GM12878 (cell line): ENCODE results near the gene OAF. TPM values are rescaled to one million over a fixed set of nuclear protein-coding genes. Genes with fewer than 3 reads are reported as not detected.

ENCODE experiments used
- ATAC-seq: fragments of 200-7000 bp; cut with Tn5 transposase; 3 replicates; pipeline ENCODE4 v1.9.1; 2020; ENCODE audit warnings: mild to moderate bottlenecking, moderate library complexity
- BruUV-seq: library from RNA; stranded (reverse); fragments of 400-500 nt; replicated peaks from 2 replicates; lab custom pipeline; 2021; lab: Mats Ljungman, UMichigan
- CTCF ChIA-PET: fragments of 300-600 bp; sonication (Branson Sonifier 250); formaldehyde crosslinking; extraction: SDS; loops from one replicate; lab custom pipeline; 2021; ENCODE audit warnings: inconsistent platforms; lab: Yijun Ruan, JAX
- POLR2A ChIA-PET: fragments of 350-600 bp; formaldehyde crosslinking; extraction: SDS; loops from one replicate; lab custom pipeline; 2021; ENCODE audit warnings: inconsistent platforms; lab: Charles Lee
- RAD21 ChIA-PET: fragments of 300-600 bp; sonication (Branson Sonifier 250); formaldehyde crosslinking; loops from one replicate; lab custom pipeline; 2023; ENCODE audit warnings: antibody characterized with exemption; ENCODE audit not compliant: unreplicated experiment; lab: Charles Lee
- SMC1A ChIA-PET: fragments of 300-600 bp; sonication (Branson Sonifier 250); formaldehyde crosslinking; loops from one replicate; lab custom pipeline; 2023; ENCODE audit not compliant: unreplicated experiment, uncharacterized antibody; lab: Charles Lee
- DNase-seq: peaks from one replicate; pipeline ENCODE4 v3.0.0-alpha.2; 2011; ENCODE audit warnings: low read depth, low spot score
- FAIRE-seq: peaks from 3 replicates; lab custom pipeline; 2011; peaks lifted over from hg19 to GRCh38; lab: Jason Lieb, UNC
- H2AFZ ChIP-seq: 2 replicates; pipeline ENCODE4 v1.6.0; 2011; ENCODE audit warnings: low read depth, low read length, control low read depth; ENCODE audit not compliant: control insufficient read depth
- H3K27ac ChIP-seq: 2 replicates; pipeline ENCODE4 v1.5.1; 2011; ENCODE audit warnings: control low read depth; ENCODE audit not compliant: control insufficient read depth, insufficient read depth
- H3K27me3 ChIP-seq, 2 experiments: replicated peaks in 1 of 2; 2 replicates each; pipeline versions ENCODE4 v1.6.0 to v1.6.1; 2011; ENCODE audit warnings: low read length in 1 of 2; ENCODE audit not compliant: control insufficient read depth in 2 of 2, insufficient read depth in 2 of 2
- H3K36me3 ChIP-seq, 2 experiments: 2 replicates each; pipeline ENCODE4 v1.5.1; 2011; ENCODE audit warnings: low read length in 1 of 2; ENCODE audit not compliant: control insufficient read depth in 2 of 2, insufficient read depth in 2 of 2
- H3K4me1 ChIP-seq: 2 replicates; pipeline ENCODE4 v1.6.1; 2011; ENCODE audit warnings: mild to moderate bottlenecking, low read length, moderate library complexity, mixed read lengths; ENCODE audit not compliant: control insufficient read depth, insufficient read depth
- H3K4me2 ChIP-seq: 2 replicates; pipeline ENCODE4 v1.6.0; 2011; ENCODE audit warnings: control low read depth; ENCODE audit not compliant: control insufficient read depth, insufficient read depth
- H3K4me3 ChIP-seq: fragments of 200-600 bp; sonication (generic); 2 replicates; pipeline ENCODE4 v1.5.1; 2016
- H3K79me2 ChIP-seq: 2 replicates; pipeline ENCODE4 v1.6.0; 2011; ENCODE audit warnings: low read length; ENCODE audit not compliant: control insufficient read depth, insufficient read depth
- H3K9ac ChIP-seq: 2 replicates; pipeline ENCODE4 v1.8.0; 2011; ENCODE audit warnings: low read length, control low read depth, mixed read lengths; ENCODE audit not compliant: control insufficient read depth, insufficient read depth
- H3K9me3 ChIP-seq: replicated peaks from 3 replicates; pipeline ENCODE4 v1.5.1; 2011; ENCODE audit warnings: mild to moderate bottlenecking, low read length; ENCODE audit not compliant: control insufficient read depth, insufficient read depth
- H4K20me1 ChIP-seq: 2 replicates; pipeline ENCODE4 v1.6.0; 2011; ENCODE audit not compliant: control insufficient read depth, insufficient read depth
- EGR1 ChIP-seq, 2 experiments: IDR thresholded peaks; 1 replicate in 1 of 2; 2 replicates in 1 of 2; pipeline ENCODE4 v1.6.1; 2011 to 2012; ENCODE audit warnings: low read depth in 2 of 2, low read length in 2 of 2, borderline replicate concordance in 1 of 2, mild to moderate bottlenecking in 1 of 2, moderate library complexity in 1 of 2
- IKZF1 ChIP-seq: fragments of 450-650 bp; conservative IDR thresholded peaks from 2 replicates; pipeline ENCODE4 v1.6.1; 2017; ENCODE audit warnings: antibody characterized with exemption, mild to moderate bottlenecking
- MTA2 ChIP-seq: fragments of 450-650 bp; IDR thresholded peaks from 2 replicates; pipeline ENCODE4 v1.6.1; 2016; ENCODE audit warnings: low read depth, mild to moderate bottlenecking, moderate library complexity
- NFYA ChIP-seq: IDR thresholded peaks from 2 replicates; pipeline ENCODE4 v1.6.1; 2011; ENCODE audit warnings: low read depth, mild to moderate bottlenecking, low read length, improper control_type of control experiment, borderline replicate concordance
- RELA ChIP-seq: fragments of 450-650 bp; IDR thresholded peaks from 2 replicates; pipeline ENCODE4 v1.8.0; 2014; ENCODE audit warnings: borderline replicate concordance; ENCODE audit not compliant: partially characterized antibody
- ZBED1 ChIP-seq: IDR thresholded peaks from 2 replicates; pipeline ENCODE4 v1.6.1; 2016; ENCODE audit warnings: borderline replicate concordance
- ZBTB40 ChIP-seq: fragments of 450-650 bp; IDR thresholded peaks from 2 replicates; pipeline ENCODE4 v1.6.1; 2016; ENCODE audit warnings: mild to moderate bottlenecking, moderate library complexity, borderline replicate concordance
- ZNF622 ChIP-seq: fragments of 450-650 bp; IDR thresholded peaks from 2 replicates; pipeline ENCODE4 v1.6.1; 2017; ENCODE audit warnings: mild to moderate bottlenecking, inconsistent platforms
- WGBS: methylation state at CpG from one replicate; pipeline ENCODE4 v1.1.6; 2016; ENCODE audit warnings: low lambda C conversion rate; ENCODE audit not compliant: insufficient replicate concordance, insufficient coverage; ENCODE audit errors: missing lambda C conversion rate; 5-methylcytosine and 5-hydroxymethylcytosine counted together
- in situ Hi-C: fragments of 300-500 bp; cut with MboI; formaldehyde crosslinking; loops from 9 replicates; pipeline ENCODE4 v1.14.3; 2018; ENCODE audit warnings: mixed read lengths
- intact Hi-C: fragments of 100-400 bp; cut with micrococcal nuclease; formaldehyde crosslinking; loops from one replicate; pipeline ENCODE4 v1.14.2; 2022; ENCODE audit not compliant: unreplicated experiment
- polyA plus RNA-seq, 11 experiments: library from polyadenylated mRNA; depleted of rRNA in 4 of 11; unstranded in 6 of 11; stranded (reverse) in 5 of 11; fragments of >200 nt; fragmentation: Nextera tagmentation in 4 of 11; fragmentation: Illumina TruSeq in 1 of 11; extraction: Ambion mirVana in 4 of 11; extraction: Trizol in 1 of 11; gene quantifications; 1 replicate in 1 of 11; 2 replicates in 10 of 11; pipeline versions ENCODE4 v1.2.1 to v1.2.3, GENCODE V29; 2011 to 2016; ENCODE audit warnings: inconsistent platforms in 2 of 11, missing spikeins in 2 of 11, low read depth in 1 of 11
- total RNA-seq, 4 experiments: library from RNA; depleted of rRNA in 3 of 4; stranded (reverse); fragments of >200 nt in 3 of 4; fragmentation: Illumina TruSeq in 1 of 4; extraction: Trizol in 1 of 4; gene quantifications; 2 replicates each; pipeline versions ENCODE4 v1.2.1 to v1.2.3, GENCODE V29; 2013 to 2021
- TF ChIP-seq, protein P1 (sequence below): fragments of 450-650 bp; IDR thresholded peaks from 2 replicates; pipeline ENCODE4 v1.6.1; 2017; ENCODE audit warnings: antibody characterized with exemption, mild to moderate bottlenecking, moderate library complexity

OAF gene
- total and polyA plus RNA-seq, 10 of the 15 experiments (the other 5 are each of a cell fraction or from before 2014, with no cell fraction given): 0.10 to 4.7 (median 1.1) TPM

DNA sequence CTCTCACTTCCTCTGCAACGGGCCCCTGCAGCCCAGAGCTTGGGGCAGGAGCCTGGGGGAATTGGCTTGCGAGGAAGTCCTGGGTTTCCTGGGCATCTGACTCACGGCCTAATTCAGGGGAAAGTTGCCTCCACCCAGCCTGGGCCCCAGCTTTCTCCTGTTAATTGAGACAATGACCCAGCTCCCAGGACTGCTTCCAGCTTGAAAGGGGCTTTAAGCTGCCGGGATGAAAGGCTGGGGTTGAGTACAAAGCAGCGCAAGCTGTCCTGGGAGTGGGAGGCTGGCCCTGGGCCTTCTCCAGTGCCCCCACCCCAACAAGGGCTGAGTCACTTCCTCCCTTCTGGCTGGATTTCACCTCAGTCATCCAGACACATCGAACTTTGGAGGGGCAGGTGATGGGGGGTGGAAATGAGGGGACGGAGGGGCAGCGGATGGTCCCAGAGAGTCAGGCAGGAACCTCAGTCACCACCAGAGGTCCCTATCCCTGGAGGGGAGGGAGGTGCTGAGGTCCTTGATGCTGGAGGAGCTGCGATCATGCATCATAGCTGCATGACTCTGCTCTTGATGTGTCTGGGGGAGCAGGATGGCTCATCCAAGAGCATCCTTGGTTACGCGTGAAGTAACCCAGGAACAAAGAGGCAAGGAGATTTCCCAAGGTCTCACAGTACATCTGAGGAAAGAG, 30.1 kb upstream of the OAF start:
- no TSS peak for BruUV-seq
- Histone ChIP-seq H3K4me2 (no peak overlapping the region), H3K9ac (no peak overlapping the region), H2AFZ (no peak overlapping the region), H3K27ac (no peak overlapping the region), H3K79me2 (no peaks in the 10 kb centered on the region), H4K20me1 (no peaks in the 10 kb centered on the region), H3K27me3 (peaks cover 3 to 6% of the 10 kb centered on the region in 2 experiments; a peak in 2 of 4 replicates), H3K36me3 (no peaks in the 10 kb centered on the region), H3K4me1 (no peaks in the 10 kb centered on the region), H3K4me3 (no peak overlapping the region), H3K9me3 (no peaks in the 10 kb centered on the region)
- ChIA-PET CTCF (interaction anchor here (1.1 to 3.0 kb wide), 4 partner anchors 9 to 123 kb away, joined by 3 to 12 read pairs (median 6); no protein-coding TSS in a partner anchor), SMC1A (interaction anchor here (0.8 kb wide), 1 partner anchor 49 kb away, joined by 3 read pairs; no protein-coding TSS in a partner anchor), RAD21 (interaction anchor here (1.1 kb wide), 1 partner anchor 49 kb away, joined by 3 read pairs; no protein-coding TSS in a partner anchor), POLR2A (interaction anchor here (0.6 to 1.5 kb wide), 2 partner anchors 10 to 125 kb away, joined by 3 to 4 read pairs; no protein-coding TSS in a partner anchor)
- intact Hi-C loops (no loop called here), in situ Hi-C loops (no loop called here)
- TF ChIP-seq, protein P1, sequence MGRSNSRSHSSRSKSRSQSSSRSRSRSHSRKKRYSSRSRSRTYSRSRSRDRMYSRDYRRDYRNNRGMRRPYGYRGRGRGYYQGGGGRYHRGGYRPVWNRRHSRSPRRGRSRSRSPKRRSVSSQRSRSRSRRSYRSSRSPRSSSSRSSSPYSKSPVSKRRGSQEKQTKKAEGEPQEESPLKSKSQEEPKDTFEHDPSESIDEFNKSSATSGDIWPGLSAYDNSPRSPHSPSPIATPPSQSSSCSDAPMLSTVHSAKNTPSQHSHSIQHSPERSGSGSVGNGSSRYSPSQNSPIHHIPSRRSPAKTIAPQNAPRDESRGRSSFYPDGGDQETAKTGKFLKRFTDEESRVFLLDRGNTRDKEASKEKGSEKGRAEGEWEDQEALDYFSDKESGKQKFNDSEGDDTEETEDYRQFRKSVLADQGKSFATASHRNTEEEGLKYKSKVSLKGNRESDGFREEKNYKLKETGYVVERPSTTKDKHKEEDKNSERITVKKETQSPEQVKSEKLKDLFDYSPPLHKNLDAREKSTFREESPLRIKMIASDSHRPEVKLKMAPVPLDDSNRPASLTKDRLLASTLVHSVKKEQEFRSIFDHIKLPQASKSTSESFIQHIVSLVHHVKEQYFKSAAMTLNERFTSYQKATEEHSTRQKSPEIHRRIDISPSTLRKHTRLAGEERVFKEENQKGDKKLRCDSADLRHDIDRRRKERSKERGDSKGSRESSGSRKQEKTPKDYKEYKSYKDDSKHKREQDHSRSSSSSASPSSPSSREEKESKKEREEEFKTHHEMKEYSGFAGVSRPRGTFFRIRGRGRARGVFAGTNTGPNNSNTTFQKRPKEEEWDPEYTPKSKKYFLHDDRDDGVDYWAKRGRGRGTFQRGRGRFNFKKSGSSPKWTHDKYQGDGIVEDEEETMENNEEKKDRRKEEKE: no peak
- TF ChIP-seq ZNF622 (no peak), ZBTB40 (no peak), EGR1 (IDR thresholded peaks at IDR 0.05; ENCODE audit: borderline replicate concordance in 1 of 2, low read depth in 2 of 2, low read length in 2 of 2) (no peak), RELA (no peak), IKZF1 (no peak), ZBED1 (no peak), NFYA (no peak), MTA2 (no peak)
- DNase-seq (no peak), FAIRE-seq (no peak), ATAC-seq (no peak)
- WGBS: 54% methylated on average over 10 of the region's 11 CpGs
